ENCODE data around the gene SLC38A3. TPM values are rescaled to one million over a fixed set of nuclear protein-coding genes. Genes with fewer than 3 reads are reported as not detected.

The SLC38A3 gene
- total and polyA plus RNA-seq, 9 of the 15 experiments (the other 6 are each of a cell fraction or from before 2014, with no cell fraction given): 0.09 to 0.38 (median 0.16) TPM; not detected in 6

GRCh38 chr3:50238549-50239026, 33.5 kb downstream of the SLC38A3 start:
- BruUV-seq (replicated peaks): no TSS peak
- no peak for DNase-seq (ENCODE audit: extremely low read depth in 1 of 4, low spot score in 3 of 4)
- Histone ChIP-seq H3K27ac (ENCODE audit: extremely low read depth, low read depth, low read length) (no peak overlapping the region), H3K9me1 (ENCODE audit: control insufficient read depth, insufficient read depth, low read length) (no peaks in the 10 kb centered on the region), H3K36me3 (ENCODE audit: control insufficient read depth, insufficient read depth, low read length) (peaks cover 6% of the 10 kb centered on the region; the same call in 1 of the 3 replicates), H3K79me2 (ENCODE audit: control insufficient read depth, insufficient read depth, low read length) (peaks cover 39% of the 10 kb centered on the region), H3K4me1 (replicated peaks in 1 of 2; ENCODE audit: control insufficient read depth in 2 of 2, insufficient read depth in 2 of 2, low read length in 2 of 2) (peaks cover 48 to 73% of the 10 kb centered on the region in 2 experiments), H4K20me1 (replicated peaks; ENCODE audit: control insufficient read depth, insufficient read depth, low read length) (no peaks in the 10 kb centered on the region), H3K4me3 (no peak overlapping the region), H2AFZ (ENCODE audit: low read depth, low read length) (no peak overlapping the region), H3K9ac (ENCODE audit: insufficient read depth in 1 of 2, low read depth in 2 of 2, low read length in 2 of 2) (peak overlapping the region in 1 of 2 experiments; percentile 95; a peak in 1 of 4 replicates), H3K4me2 (ENCODE audit: insufficient read depth, low read length) (peak overlapping the region; percentile 80), H3K9me3 (replicated peaks; ENCODE audit: control insufficient read depth, insufficient read depth, low read depth, low read length) (no peaks in the 10 kb centered on the region), H3K27me3 (ENCODE audit: control insufficient read depth in 2 of 2, insufficient read depth in 2 of 2, low read length in 2 of 2) (no peaks in the 10 kb centered on the region)
- WGBS (ENCODE audit: insufficient coverage, low coverage, missing lambda C conversion rate): 60% methylated on average over 1 of the region's 7 CpGs
- ChIA-PET POLR2A (interaction anchor here (0.6 kb wide), 1 partner anchor 1180 kb away, joined by 3 read pairs; no protein-coding TSS in a partner anchor), CTCF (ENCODE audit: low intra/inter-chr PET ratio) (no interaction called here)
- in situ Hi-C loops (cut with MboI): no loop called here
- no peak for FAIRE-seq
- intact Hi-C loops (cut with micrococcal nuclease): no loop called here
- ATAC-seq: no peak
- TF ChIP-seq ZBTB11 (CRISPR knock-in tag; IDR thresholded peaks at IDR 0.05) (no peak), SRSF1 (IDR thresholded peaks at IDR 0.05; ENCODE audit: low read depth, low read length) (no peak), RREB1 (CRISPR knock-in tag; IDR thresholded peaks at IDR 0.05) (no peak), POLR2G (IDR thresholded peaks at IDR 0.05; ENCODE audit: low read depth, low read length) (no peak), HNRNPK (IDR thresholded peaks at IDR 0.05; ENCODE audit: low read depth, low read length, poor library complexity, severe bottlenecking) (no peak), CREB3L1 (IDR thresholded peaks at IDR 0.05; ENCODE audit: borderline replicate concordance, low read depth) (no peak), KLF16 (IDR thresholded peaks at IDR 0.05) (no peak), RBM14 (IDR thresholded peaks at IDR 0.05; ENCODE audit: borderline replicate concordance, insufficient read depth, low read depth, low read length) (no peak)

Measured in K562 (cell line).